Body of pancreas (tissue), 4 donors: Measurements from ENCODE around the gene SAG. TPM values are rescaled to one million over a fixed set of nuclear protein-coding genes. Genes with fewer than 3 reads are reported as not detected.

Source experiments
- ATAC-seq: fragments of 150-250 bp; one replicate; pipeline ENCODE4 v1.9.1; 2016
- DNase-seq, 4 donors: peaks; one replicate each; pipeline ENCODE4 v3.0.0-alpha.2; 2019
- H3K27ac ChIP-seq, 4 donors: fragments of 200-600 bp; sonication (generic); 1 replicate in 3 of 4; 2 replicates in 1 of 4; pipeline versions ENCODE4 v1.5.1 to v1.6.1; 2016 to 2019; ENCODE audit warnings: mild to moderate bottlenecking in 1 of 4, mixed read lengths in 1 of 4, moderate library complexity in 1 of 4
- H3K27me3 ChIP-seq, 2 donors: fragments of 200-600 bp; sonication (generic); one replicate each; pipeline ENCODE4 v1.6.0; 2016; ENCODE audit warnings: mild to moderate bottlenecking in 1 of 2
- H3K36me3 ChIP-seq, 2 donors: fragments of 200-600 bp; sonication (generic); replicated peaks in 1 of 2; 2 replicates each; pipeline ENCODE4 v1.5.1; 2016; ENCODE audit warnings: low read depth in 2 of 2; ENCODE audit not compliant: insufficient read depth in 1 of 2
- H3K4me1 ChIP-seq: fragments of 200-600 bp; sonication (generic); one replicate; pipeline ENCODE4 v1.6.0; 2016
- H3K4me3 ChIP-seq, 2 donors: fragments of 200-600 bp; sonication (generic); 1 replicate in 1 of 2; 2 replicates in 1 of 2; pipeline ENCODE4 v1.5.1; 2016 to 2019
- H3K9me3 ChIP-seq, 3 donors: fragments of 200-600 bp; sonication (generic); 1 replicate in 2 of 3; 2 replicates in 1 of 3; pipeline ENCODE4 v1.5.1; 2016
- CTCF ChIP-seq, 7 experiments: fragments of 450-650 bp in 4 of 7; fragments of 200-600 bp in 3 of 7; sonication (generic) in 3 of 7; IDR thresholded peaks; one replicate each; pipeline ENCODE4 v1.5.1; 2016 to 2019; ENCODE audit warnings: antibody characterized with exemption in 7 of 7
- POLR2A ChIP-seq, 3 donors: fragments of 450-650 bp; IDR thresholded peaks; one replicate each; pipeline ENCODE4 v1.6.1; 2016; ENCODE audit warnings: antibody characterized with exemption in 3 of 3, mild to moderate bottlenecking in 2 of 3
- WGBS, 2 donors: methylation state at CpG; one replicate each; pipeline ENCODE4 v1.1.5; 2017; 5-methylcytosine and 5-hydroxymethylcytosine counted together
- intact Hi-C: fragments of 100-400 bp; cut with DNase I; formaldehyde crosslinking; loops from one replicate; pipeline ENCODE4 v1.15.1; 2023
- total RNA-seq, 2 donors: library from RNA; depleted of rRNA; stranded (reverse); fragments of >200 nt; gene quantifications; one replicate each; pipeline ENCODE4 v1.1.0, GENCODE V29; 2016

SAG gene
- total RNA-seq, 2 donors from 2014 or later: not detected

- intact Hi-C loops: no loop called here
- no peak for TF ChIP-seq POLR2A (IDR thresholded peaks at IDR 0.05)
- no peak for TF ChIP-seq CTCF (IDR thresholded peaks at IDR 0.05)
- Histone ChIP-seq H3K36me3 (no peaks in the 10 kb centered on the region), H3K4me1 (no peaks in the 10 kb centered on the region), H3K4me3 (no peak overlapping the region), H3K27ac (no peak overlapping the region), H3K27me3 (no peaks in the 10 kb centered on the region), H3K9me3 (no peaks in the 10 kb centered on the region)
- DNase-seq (no peak), ATAC-seq (no peak)
- WGBS, 2 donors: 79 to 87% methylated on average over 15 of the region's 15 CpGs
Observed at GRCh38 chr2:233343171-233343705, 35.6 kb downstream of the SAG start.

- DNase-seq (no peak), ATAC-seq (no peak)
- Histone ChIP-seq H3K4me1 (no peaks in the 10 kb centered on the region), H3K27me3 (no peaks in the 10 kb centered on the region), H3K27ac (no peak overlapping the region), H3K9me3 (no peaks in the 10 kb centered on the region), H3K36me3 (no peaks in the 10 kb centered on the region), H3K4me3 (no peak overlapping the region)
- 82 to 86% methylated on average over 12 of the region's 12 CpGs for WGBS, 2 donors
- no peak for TF ChIP-seq CTCF (IDR thresholded peaks at IDR 0.05)
- no peak for TF ChIP-seq POLR2A (IDR thresholded peaks at IDR 0.05)
- intact Hi-C loops: no loop called here
Observed at GRCh38 chr2:233346376-233346775, 38.8 kb downstream of the SAG start.

- H3K4me3 ChIP-seq: no peak overlapping the region
- no peaks in the 10 kb centered on the region for H3K4me1 ChIP-seq
- no peaks in the 10 kb centered on the region for H3K36me3 ChIP-seq
- H3K27me3 ChIP-seq: no peaks in the 10 kb centered on the region
- no peak for DNase-seq
- 59 to 68% methylated on average over 9 of the region's 9 CpGs for WGBS, 2 donors
- intact Hi-C loops: no loop called here
- H3K9me3 ChIP-seq: no peaks in the 10 kb centered on the region
- no peak overlapping the region for H3K27ac ChIP-seq
- TF ChIP-seq POLR2A (IDR thresholded peaks at IDR 0.05): no peak
- no peak for TF ChIP-seq CTCF (IDR thresholded peaks at IDR 0.05)
- no peak for ATAC-seq
Observed at GRCh38 chr2:233346930-233347329, 39.3 kb downstream of the SAG start.

GRCh38 chr2:233349005-233349998, 41.7 kb downstream of the SAG start:
- Histone ChIP-seq H3K27me3 (no peaks in the 10 kb centered on the region), H3K36me3 (no peaks in the 10 kb centered on the region), H3K4me3 (no peak overlapping the region), H3K9me3 (no peaks in the 10 kb centered on the region), H3K27ac (no peak overlapping the region), H3K4me1 (peaks cover 7% of the 10 kb centered on the region)
- 45 to 67% methylated on average over 11 to 15 of the region's 15 CpGs for WGBS, 2 donors
- ATAC-seq (no peak), DNase-seq (peak in 1 of 4 donors; percentile 36)
- no peak for TF ChIP-seq POLR2A (IDR thresholded peaks at IDR 0.05)
- TF ChIP-seq CTCF (IDR thresholded peaks at IDR 0.05): no peak
- intact Hi-C loops: no loop called here
